Mesenchymal stem cell (in vitro differentiated cells and primary cell): ENCODE data around the gene THSD7A.

Experiments
- DNase-seq: peaks from one replicate; pipeline ENCODE4 v3.0.0-alpha.2; 2013
- H2AFZ ChIP-seq: one replicate; pipeline ENCODE4 v1.6.1; 2013; ENCODE audit warnings: low read depth, mild to moderate bottlenecking, control low read depth, inconsistent platforms, low read length, moderate library complexity
- H2AK5ac ChIP-seq: 2 replicates; pipeline ENCODE4 v1.6.1; 2013; ENCODE audit warnings: low read length, moderate library complexity, mild to moderate bottlenecking, inconsistent platforms; ENCODE audit not compliant: severe bottlenecking
- H2BK120ac ChIP-seq: one replicate; pipeline ENCODE4 v1.6.1; 2013; ENCODE audit warnings: low read depth, mild to moderate bottlenecking, inconsistent platforms, low read length, moderate library complexity
- H2BK12ac ChIP-seq, 2 experiments: one replicate each; pipeline ENCODE4 v1.6.1; 2013; ENCODE audit warnings: inconsistent platforms in 2 of 2, low read length in 2 of 2, mild to moderate bottlenecking in 2 of 2, moderate library complexity in 2 of 2, control low read depth in 1 of 2
- H2BK15ac ChIP-seq: one replicate; pipeline ENCODE4 v1.6.1; 2013; ENCODE audit warnings: mild to moderate bottlenecking, low read depth, inconsistent platforms; ENCODE audit not compliant: poor library complexity, severe bottlenecking
- H2BK5ac ChIP-seq: 2 replicates; pipeline ENCODE4 v1.6.1; 2013; ENCODE audit warnings: low read depth, mild to moderate bottlenecking, low read length, control low read depth, inconsistent platforms; ENCODE audit not compliant: poor library complexity, severe bottlenecking
- H3K14ac ChIP-seq, 2 experiments: one replicate each; pipeline ENCODE4 v1.6.1; 2013; ENCODE audit warnings: inconsistent platforms in 2 of 2, low read length in 2 of 2, control low read depth in 1 of 2, mild to moderate bottlenecking in 1 of 2, moderate library complexity in 1 of 2
- H3K18ac ChIP-seq, 2 experiments: one replicate each; pipeline ENCODE4 v1.6.1; 2013; ENCODE audit warnings: inconsistent platforms in 2 of 2, low read length in 2 of 2, control low read depth in 1 of 2, low read depth in 1 of 2, mild to moderate bottlenecking in 1 of 2
- H3K23ac ChIP-seq, 2 experiments: one replicate each; pipeline ENCODE4 v1.6.1; 2013; ENCODE audit warnings: inconsistent platforms in 2 of 2, low read length in 2 of 2, mild to moderate bottlenecking in 2 of 2, moderate library complexity in 2 of 2, control low read depth in 1 of 2
- H3K27ac ChIP-seq: 2 replicates; pipeline ENCODE4 v1.5.1; 2013; ENCODE audit warnings: mild to moderate bottlenecking, moderate library complexity, low read length, control low read depth, inconsistent platforms; ENCODE audit not compliant: poor library complexity, severe bottlenecking
- H3K27me3 ChIP-seq, 2 experiments: 2 replicates each; pipeline versions ENCODE4 v1.6.1 to v1.7.0; 2013; ENCODE audit warnings: low read length in 2 of 2, mild to moderate bottlenecking in 2 of 2, moderate library complexity in 2 of 2, control low read depth in 1 of 2, inconsistent platforms in 1 of 2; ENCODE audit not compliant: control insufficient read depth in 1 of 2, insufficient read depth in 1 of 2
- H3K36me3 ChIP-seq, 2 experiments: 2 replicates each; pipeline versions ENCODE4 v1.6.1 to v1.7.0; 2013; ENCODE audit warnings: low read length in 2 of 2, control low read depth in 1 of 2, inconsistent platforms in 1 of 2, low read depth in 1 of 2, mild to moderate bottlenecking in 1 of 2; ENCODE audit not compliant: insufficient read depth in 2 of 2, control insufficient read depth in 1 of 2
- H3K4ac ChIP-seq, 2 experiments: one replicate each; pipeline ENCODE4 v1.6.1; 2013; ENCODE audit warnings: inconsistent platforms in 2 of 2, low read length in 2 of 2, mild to moderate bottlenecking in 2 of 2, moderate library complexity in 2 of 2, control low read depth in 1 of 2, low read depth in 1 of 2
- H3K4me1 ChIP-seq: 2 replicates; pipeline ENCODE4 v1.6.1; 2013; ENCODE audit warnings: low read depth, low read length, control low read depth; ENCODE audit not compliant: control insufficient read depth, insufficient read depth
- H3K4me2 ChIP-seq: 2 replicates; pipeline ENCODE4 v1.6.1; 2013; ENCODE audit warnings: low read length, mild to moderate bottlenecking, inconsistent platforms; ENCODE audit not compliant: poor library complexity, severe bottlenecking
- H3K4me3 ChIP-seq, 2 experiments: 2 replicates each; pipeline versions ENCODE4 v1.5.1 to v1.7.0; 2013; ENCODE audit warnings: low read length in 2 of 2, mild to moderate bottlenecking in 2 of 2, control low read depth in 1 of 2, low read depth in 1 of 2; ENCODE audit not compliant: insufficient read depth in 1 of 2
- H3K79me1 ChIP-seq: replicated peaks from 2 replicates; pipeline ENCODE4 v1.6.1; 2013; ENCODE audit warnings: mild to moderate bottlenecking, control low read depth, low read length, inconsistent platforms; ENCODE audit not compliant: poor library complexity, severe bottlenecking
- H3K9ac ChIP-seq: 2 replicates; pipeline ENCODE4 v1.7.0; 2013; ENCODE audit warnings: mild to moderate bottlenecking, low read length, moderate library complexity
- H3K9me3 ChIP-seq: 2 replicates; pipeline ENCODE4 v1.7.0; 2013; ENCODE audit warnings: mild to moderate bottlenecking, low read length; ENCODE audit not compliant: control insufficient read depth
- H4K8ac ChIP-seq: one replicate; pipeline ENCODE4 v1.6.1; 2013; ENCODE audit warnings: inconsistent platforms, mild to moderate bottlenecking, low read length, moderate library complexity
- H4K91ac ChIP-seq: one replicate; pipeline ENCODE4 v1.6.1; 2013; ENCODE audit warnings: mild to moderate bottlenecking, low read length, inconsistent platforms
- WGBS: methylation state at CpG from one replicate; pipeline ENCODE4 v1.1.7; 2013; ENCODE audit warnings: mixed read lengths; 5-methylcytosine and 5-hydroxymethylcytosine counted together

THSD7A gene

GRCh38 chr7:11650500-11650899, 181.5 kb downstream of the THSD7A start:
- Histone ChIP-seq H2BK5ac (no peak overlapping the region), H3K36me3 (no peaks in the 10 kb centered on the region), H3K4me2 (no peak overlapping the region), H3K9me3 (no peaks in the 10 kb centered on the region), H3K23ac (no peak overlapping the region), H4K8ac (no peak overlapping the region), H3K27ac (no peak overlapping the region), H2BK12ac (peak overlapping the region in 1 of 2 experiments; percentile 54), H3K4me3 (no peak overlapping the region), H4K91ac (no peak overlapping the region), H3K27me3 (no peaks in the 10 kb centered on the region), H2BK120ac (no peak overlapping the region), H3K14ac (no peak overlapping the region), H3K79me1 (no peaks in the 10 kb centered on the region), H3K18ac (peak overlapping the region in 1 of 2 experiments; percentile 28), H3K4ac (no peak overlapping the region), H3K9ac (no peak overlapping the region), H2BK15ac (no peak overlapping the region), H2AK5ac (no peak overlapping the region), H2AFZ (no peak overlapping the region), H3K4me1 (no peaks in the 10 kb centered on the region)
- WGBS, result 96% methylated on average over 2 of the region's 3 CpGs
- no peak for DNase-seq

- Histone ChIP-seq H3K79me1 (no peaks in the 10 kb centered on the region), H3K18ac (no peak overlapping the region), H3K9me3 (no peaks in the 10 kb centered on the region), H3K9ac (no peak overlapping the region), H3K4me2 (no peak overlapping the region), H2AFZ (no peak overlapping the region), H2BK12ac (no peak overlapping the region), H3K4me3 (no peak overlapping the region), H4K8ac (no peak overlapping the region), H4K91ac (no peak overlapping the region), H3K27ac (no peak overlapping the region), H2BK120ac (no peak overlapping the region), H3K27me3 (no peaks in the 10 kb centered on the region), H2BK5ac (no peak overlapping the region), H2BK15ac (no peak overlapping the region), H2AK5ac (no peak overlapping the region), H3K36me3 (no peaks in the 10 kb centered on the region), H3K14ac (no peak overlapping the region), H3K4ac (no peak overlapping the region), H3K4me1 (no peaks in the 10 kb centered on the region), H3K23ac (no peak overlapping the region)
- WGBS, result 77% methylated on average over 2 of the region's 2 CpGs
- peak; percentile 5 for DNase-seq
Measured at GRCh38 chr7:11650030-11650429, 182.0 kb downstream of the THSD7A start.

GRCh38 chr7:11648980-11649379, 183.0 kb downstream of the THSD7A start:
- Histone ChIP-seq H3K23ac (no peak overlapping the region), H3K9ac (no peak overlapping the region), H3K79me1 (no peaks in the 10 kb centered on the region), H2BK12ac (no peak overlapping the region), H3K4me3 (no peak overlapping the region), H3K4ac (no peak overlapping the region), H3K36me3 (no peaks in the 10 kb centered on the region), H2BK5ac (no peak overlapping the region), H2AK5ac (no peak overlapping the region), H2BK120ac (no peak overlapping the region), H2BK15ac (no peak overlapping the region), H4K91ac (no peak overlapping the region), H3K27ac (no peak overlapping the region), H3K27me3 (no peaks in the 10 kb centered on the region), H4K8ac (no peak overlapping the region), H3K9me3 (no peaks in the 10 kb centered on the region), H3K4me1 (no peaks in the 10 kb centered on the region), H3K18ac (no peak overlapping the region), H3K14ac (no peak overlapping the region), H3K4me2 (no peak overlapping the region), H2AFZ (no peak overlapping the region)
- no peak for DNase-seq

GRCh38 chr7:11648101-11648500, 183.9 kb downstream of the THSD7A start:
- H2BK12ac ChIP-seq, result no peak overlapping the region
- H2AK5ac ChIP-seq, result no peak overlapping the region
- no peak overlapping the region for H3K27ac ChIP-seq
- no peak for DNase-seq
- H4K8ac ChIP-seq, result no peak overlapping the region
- H2BK120ac ChIP-seq, result no peak overlapping the region
- H4K91ac ChIP-seq, result no peak overlapping the region
- no peak overlapping the region for H3K18ac ChIP-seq
- no peak overlapping the region for H3K4ac ChIP-seq
- H3K14ac ChIP-seq, result no peak overlapping the region
- no peak overlapping the region for H3K23ac ChIP-seq
- no peak overlapping the region for H3K4me2 ChIP-seq
- no peak overlapping the region for H3K9ac ChIP-seq
- no peak overlapping the region for H2BK5ac ChIP-seq
- 96% methylated on average over 2 of the region's 3 CpGs for WGBS
- no peaks in the 10 kb centered on the region for H3K36me3 ChIP-seq
- H3K27me3 ChIP-seq, result no peaks in the 10 kb centered on the region
- H3K9me3 ChIP-seq, result no peaks in the 10 kb centered on the region
- H2AFZ ChIP-seq, result no peak overlapping the region
- no peak overlapping the region for H2BK15ac ChIP-seq
- H3K4me3 ChIP-seq, result no peak overlapping the region
- no peaks in the 10 kb centered on the region for H3K79me1 ChIP-seq
- H3K4me1 ChIP-seq, result no peaks in the 10 kb centered on the region
